Measurements from ENCODE around the gene TMEM212.

- no peak for TF ChIP-seq EZH2 (IDR thresholded peaks at IDR 0.05; ENCODE audit: borderline replicate concordance, low read depth, low read length, severe bottlenecking)
- no peak for TF ChIP-seq CTCF (IDR thresholded peaks at IDR 0.05; ENCODE audit: borderline replicate concordance, extremely low read depth, low read length, poor library complexity, severe bottlenecking)
Measured at GRCh38 chr3:171908731-171909130, 65.6 kb downstream of the TMEM212 start.
